ENCODE measurements around the gene POLR2L.

Gene POLR2L

GRCh38 chr11:838441-839279 is 3.7 kb downstream of the POLR2L start:
- DNase-seq: no peak

GRCh38 chr11:837990-838307 is 4.4 kb downstream of the POLR2L start:
- no peak for DNase-seq

GRCh38 chr11:837189-837989 is 4.9 kb downstream of the POLR2L start:
- no peak for DNase-seq

GRCh38 chr11:836700-837099 is 5.6 kb downstream of the POLR2L start:
- no peak for DNase-seq

DNA sequence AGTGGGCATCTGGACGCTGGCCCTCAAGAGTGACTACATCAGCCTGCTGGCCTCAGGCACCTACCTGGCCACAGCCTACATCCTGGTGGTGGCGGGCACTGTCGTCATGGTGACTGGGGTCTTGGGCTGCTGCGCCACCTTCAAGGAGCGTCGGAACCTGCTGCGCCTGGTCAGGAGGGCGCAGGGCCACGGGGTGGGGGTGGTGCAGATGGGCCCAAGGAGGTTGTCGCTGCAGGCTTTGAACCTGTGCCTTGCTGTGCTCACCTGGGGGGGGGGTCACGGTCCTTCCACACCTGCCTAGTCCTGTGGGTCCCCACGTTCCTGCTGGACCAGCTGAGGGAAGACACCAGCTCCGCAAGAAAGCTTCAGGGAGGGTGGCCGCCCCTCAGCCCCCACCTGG is 6.1 kb downstream of the POLR2L start:
- DNase-seq: no peak

DNA sequence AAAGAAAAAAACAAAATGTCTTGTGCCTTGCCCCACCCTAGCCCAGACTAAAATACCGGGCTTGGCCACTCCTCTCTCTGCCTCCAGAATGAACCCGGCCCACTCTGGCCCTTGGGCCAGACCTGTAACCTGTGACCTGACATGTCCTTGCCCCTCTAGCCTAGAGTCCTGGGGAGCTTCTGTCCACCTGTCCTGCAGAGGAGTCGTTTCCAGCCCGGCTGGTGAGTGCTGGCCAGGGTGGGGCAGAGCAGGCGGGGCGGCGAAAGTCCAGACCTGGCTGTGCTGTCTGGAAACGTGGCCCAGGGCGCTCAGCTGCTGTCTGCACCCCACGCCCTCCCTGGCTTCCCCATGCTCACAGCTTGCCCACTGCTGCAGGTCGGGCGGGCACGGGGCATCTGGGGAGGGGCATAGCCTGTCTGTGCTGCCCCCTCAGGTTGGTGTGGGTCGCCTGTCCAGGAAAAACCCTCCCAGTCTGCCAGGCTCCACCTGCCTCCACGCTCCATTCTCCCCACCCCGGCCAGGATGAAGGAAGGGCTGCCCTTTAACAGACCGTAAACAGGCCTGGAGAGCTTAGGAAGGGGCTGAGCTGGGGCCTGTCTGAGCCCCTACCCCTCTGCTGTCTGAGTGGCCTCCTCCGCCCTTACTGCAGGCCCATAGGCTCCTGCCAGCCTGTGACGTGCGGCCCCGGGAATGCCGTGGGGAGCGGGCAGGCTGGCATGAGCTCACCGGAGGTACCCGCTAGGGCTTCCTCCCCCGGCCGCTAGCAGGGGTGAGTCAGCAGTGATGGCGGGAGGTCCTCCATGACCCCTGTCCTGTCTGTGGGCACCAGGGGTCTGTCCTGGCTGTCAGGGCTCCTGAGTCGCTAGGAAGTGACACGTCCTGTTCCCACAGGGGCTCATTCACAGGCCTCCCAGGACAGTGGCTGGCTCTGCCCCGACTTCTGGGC is 7.7 kb downstream of the POLR2L start:
- DNase-seq: peak in 8 of 14 donors; percentile 23 to 88 (median 34)

- DNase-seq: no peak
Measured at GRCh38 chr11:833849-834311, 8.4 kb downstream of the POLR2L start.

DNA sequence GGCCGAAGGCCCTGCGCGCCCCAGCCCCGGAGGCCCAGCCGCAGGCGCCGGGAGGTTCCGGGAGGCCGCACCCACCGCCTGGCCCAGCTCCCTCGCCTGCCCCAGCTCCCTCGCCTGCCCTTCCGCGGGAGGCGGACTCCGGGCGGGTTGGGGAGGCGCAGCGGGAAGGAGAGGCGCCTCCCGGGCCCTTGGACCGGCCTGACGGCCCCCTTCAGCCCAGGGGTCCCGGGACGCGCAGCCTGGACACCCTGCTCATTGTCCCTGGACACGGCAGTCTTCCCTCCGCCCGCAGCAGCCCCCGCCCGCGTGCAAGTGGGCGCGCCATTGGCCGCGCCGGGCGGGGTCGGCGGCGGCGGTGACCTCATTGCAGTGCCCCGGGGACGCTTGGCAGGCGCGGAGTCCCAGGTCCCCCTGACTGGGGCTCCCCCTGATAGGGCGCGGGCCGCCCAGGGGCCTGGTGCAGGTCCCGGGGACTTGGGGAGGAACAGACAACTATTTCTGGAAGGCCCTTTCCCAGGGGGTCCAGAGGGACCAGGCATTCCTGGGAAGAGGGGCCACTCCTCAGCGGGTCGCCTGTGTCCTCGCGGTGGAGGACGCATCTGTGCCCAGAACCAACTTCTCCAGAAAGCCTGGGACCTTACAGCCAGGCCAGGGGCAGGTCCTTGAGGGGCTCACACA is 9.1 kb downstream of the POLR2L start:
- peak in 3 of 14 donors; percentile 44 to 56 (median 53) for DNase-seq

DNA sequence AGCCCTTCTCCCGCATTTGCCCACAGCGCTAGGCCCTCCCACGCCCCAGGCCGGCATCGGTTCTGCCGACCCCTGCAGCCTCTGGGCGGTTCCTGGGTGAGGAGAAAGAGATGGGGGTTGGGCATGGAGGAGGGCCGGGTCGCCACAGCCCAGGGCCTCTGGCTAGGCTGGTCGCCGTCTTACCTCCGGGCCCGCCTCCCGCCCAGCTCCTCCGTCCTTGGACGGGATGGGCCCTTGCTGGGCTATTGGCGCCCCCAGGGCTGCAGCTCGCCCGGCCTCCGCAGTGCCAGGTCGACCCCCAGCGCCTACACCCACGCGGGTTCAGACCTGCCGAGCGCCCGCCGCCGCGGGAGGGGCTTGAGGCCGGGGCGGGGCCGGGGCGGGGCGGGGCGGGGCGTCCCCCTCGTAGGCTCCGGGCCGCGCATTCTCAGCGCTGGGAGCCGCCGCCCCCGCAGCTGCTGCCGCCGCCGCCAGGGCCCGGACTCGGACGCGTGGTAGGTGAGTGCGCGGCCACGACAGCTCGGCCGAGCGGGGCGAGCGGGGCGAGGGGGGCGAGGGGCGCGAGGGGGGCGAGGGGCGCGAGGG is 9.7 kb downstream of the POLR2L start, which contains the start of gene CD151:
Gene CD151, plus strand, starts transcription at position 424 of the 585 bp plus-strand sequence. CDS start 3,118 bp downstream, outside the sequence.
- peak in 4 of 14 donors; percentile 16 to 56 (median 48) for DNase-seq

DNA sequence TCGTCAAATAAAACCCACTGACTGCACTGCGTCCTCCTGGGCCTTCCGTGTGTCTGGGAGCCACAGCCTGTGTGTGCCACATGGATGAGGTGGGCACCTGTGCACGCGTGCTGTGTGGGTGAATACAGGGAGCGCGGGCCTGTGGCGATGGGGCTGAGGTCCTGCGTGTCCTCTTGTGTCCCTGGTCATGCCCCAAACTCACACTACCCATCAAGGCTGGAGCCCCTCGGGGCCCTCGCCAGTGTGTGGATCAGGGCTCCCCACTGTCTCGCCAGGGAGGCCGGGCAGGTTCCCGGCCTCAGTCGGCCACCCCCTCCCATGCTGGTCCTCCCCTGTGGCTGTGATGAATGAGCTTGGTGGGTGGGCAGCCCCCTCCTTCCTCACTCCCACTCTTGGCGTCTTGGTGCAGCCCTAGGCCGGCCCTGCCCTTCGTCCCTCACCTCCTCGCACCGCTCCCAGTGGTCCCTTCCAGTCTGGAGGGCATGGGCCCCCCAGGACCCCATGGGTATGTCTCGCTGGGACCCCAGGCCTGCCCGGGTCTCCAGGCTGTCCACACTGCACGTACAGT is 10.3 kb downstream of the POLR2L start:
- no peak for DNase-seq

DNA sequence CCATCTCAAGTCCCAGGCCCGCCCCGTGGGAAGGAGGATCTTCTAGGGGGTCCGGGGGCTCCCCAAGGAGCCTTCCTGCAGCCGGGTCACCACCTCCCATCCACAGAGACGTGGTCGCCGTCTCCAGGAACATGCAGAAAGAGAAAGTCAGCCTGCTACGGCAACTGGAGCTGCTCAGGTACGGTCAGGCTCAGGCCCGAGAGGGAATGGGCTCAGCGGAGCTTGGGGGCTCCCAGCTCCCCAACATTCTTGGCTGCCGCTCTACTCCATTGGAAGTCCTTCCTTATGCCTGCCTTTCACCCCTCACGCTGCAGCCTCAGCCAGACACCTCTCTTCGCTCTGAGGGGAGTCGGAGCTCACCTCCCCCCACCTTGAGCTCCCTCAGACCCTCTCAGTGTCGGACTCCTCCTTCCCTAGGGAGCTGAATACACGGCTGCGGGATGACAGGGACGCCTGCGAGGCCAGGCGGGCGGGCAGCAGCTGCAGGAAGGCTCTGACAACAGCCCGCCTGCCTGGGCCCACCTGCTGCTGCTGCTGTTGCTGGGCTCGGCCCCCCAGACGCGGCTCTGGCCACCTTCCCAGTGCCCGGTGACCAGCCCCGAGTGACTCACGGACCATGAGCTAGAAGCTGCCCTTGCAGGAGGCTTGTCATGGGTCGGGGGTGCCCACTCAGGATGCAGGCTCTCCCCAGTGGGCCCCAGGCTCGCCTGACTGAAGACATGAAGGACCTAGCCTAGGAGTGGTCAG is 11.0 kb downstream of the POLR2L start:
- DNase-seq: peak in 1 of 14 donors; percentile 63

GRCh38 chr11:830295-831117 is 11.8 kb downstream of the POLR2L start:
- DNase-seq: peak in 6 of 14 donors; percentile 17 to 69 (median 36)

GRCh38 chr11:829847-830294 is 12.5 kb downstream of the POLR2L start:
- no peak for DNase-seq

DNA sequence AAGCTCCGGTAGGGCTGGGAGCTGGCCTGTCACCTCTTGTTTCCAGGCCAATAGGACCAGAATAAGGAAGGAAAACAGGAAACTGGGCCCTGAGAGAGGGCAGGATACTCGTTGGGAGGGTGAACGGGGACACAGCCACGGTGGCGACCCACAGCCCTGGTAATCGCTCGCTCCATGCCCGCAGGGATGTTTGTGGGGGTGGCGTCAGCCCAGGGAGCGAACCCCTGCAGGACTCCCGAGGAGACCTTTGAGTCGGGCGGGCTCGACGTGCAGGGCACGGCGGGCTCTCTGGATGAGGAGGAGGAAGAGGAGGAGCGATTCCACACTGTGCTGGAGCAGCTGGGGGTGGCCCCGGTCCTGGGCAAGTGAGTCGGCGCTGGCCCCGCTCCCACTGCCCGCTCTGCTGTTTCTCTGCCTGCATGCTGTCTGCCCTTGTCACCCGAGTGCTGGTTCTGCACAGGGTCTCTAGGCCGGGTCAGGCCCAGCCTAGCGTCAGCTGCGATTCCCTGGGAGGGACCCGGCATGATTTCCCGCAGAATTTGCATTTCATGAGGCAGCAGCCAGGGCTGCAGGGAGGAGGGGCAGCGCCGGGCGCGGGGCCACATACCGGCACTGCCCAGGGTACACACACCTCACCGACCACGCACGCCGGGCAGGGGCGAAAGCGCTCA is 13.0 kb downstream of the POLR2L start:
- DNase-seq: no peak

DNA sequence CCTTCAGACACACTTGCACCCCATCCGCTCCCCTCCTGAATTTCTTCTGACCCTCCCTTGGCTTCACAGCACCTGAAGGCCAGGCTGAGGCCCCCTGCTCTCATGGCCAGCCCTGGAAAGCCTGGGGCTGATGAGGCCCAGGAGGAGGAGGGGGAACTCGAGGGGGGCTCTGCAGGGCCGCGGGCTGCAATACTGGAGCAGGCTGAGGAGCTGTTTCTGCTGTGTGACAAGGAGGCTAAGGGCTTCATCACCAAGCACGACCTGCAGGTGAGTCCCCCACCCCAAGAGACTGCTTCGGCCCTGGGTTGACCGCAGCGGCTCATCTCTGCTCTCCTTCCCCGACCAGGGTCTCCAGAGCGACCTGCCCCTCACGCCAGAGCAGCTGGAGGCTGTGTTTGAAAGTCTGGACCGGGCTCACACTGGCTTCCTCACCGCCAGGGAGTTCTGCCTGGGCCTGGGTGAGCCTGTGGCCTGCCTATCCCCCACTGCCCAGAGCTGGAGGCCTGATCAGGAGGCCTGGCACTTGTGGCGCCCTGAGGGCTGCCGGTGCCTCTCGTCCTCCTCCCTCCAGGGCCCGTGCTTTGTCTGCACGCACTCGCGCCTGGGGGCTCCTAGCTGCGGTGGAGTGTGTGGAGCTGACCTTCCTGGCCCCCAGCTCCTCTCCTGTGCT is 13.7 kb downstream of the POLR2L start:
- DNase-seq: no peak

DNA sequence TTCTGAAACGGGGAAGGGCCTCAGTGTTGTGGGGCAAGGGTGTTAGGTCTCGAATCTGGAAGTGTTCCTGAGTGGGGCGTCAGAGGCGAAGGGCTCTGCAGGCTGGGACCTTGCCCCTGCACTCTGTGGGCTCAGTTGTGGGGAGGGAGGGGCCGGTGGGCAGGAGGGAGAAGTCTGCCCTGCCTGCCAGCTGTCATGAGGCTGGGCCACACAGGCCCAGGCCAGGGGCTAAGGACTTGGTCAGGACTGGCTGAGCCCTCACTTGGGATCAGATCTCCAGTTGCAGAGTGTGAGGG is 14.5 kb downstream of the POLR2L start, which contains the start of gene CRACR2B:
Gene CRACR2B, plus strand, starts transcription at position 23 of the 296 bp plus-strand sequence. CDS start 689 bp downstream, outside the sequence.
- DNase-seq: no peak

DNA sequence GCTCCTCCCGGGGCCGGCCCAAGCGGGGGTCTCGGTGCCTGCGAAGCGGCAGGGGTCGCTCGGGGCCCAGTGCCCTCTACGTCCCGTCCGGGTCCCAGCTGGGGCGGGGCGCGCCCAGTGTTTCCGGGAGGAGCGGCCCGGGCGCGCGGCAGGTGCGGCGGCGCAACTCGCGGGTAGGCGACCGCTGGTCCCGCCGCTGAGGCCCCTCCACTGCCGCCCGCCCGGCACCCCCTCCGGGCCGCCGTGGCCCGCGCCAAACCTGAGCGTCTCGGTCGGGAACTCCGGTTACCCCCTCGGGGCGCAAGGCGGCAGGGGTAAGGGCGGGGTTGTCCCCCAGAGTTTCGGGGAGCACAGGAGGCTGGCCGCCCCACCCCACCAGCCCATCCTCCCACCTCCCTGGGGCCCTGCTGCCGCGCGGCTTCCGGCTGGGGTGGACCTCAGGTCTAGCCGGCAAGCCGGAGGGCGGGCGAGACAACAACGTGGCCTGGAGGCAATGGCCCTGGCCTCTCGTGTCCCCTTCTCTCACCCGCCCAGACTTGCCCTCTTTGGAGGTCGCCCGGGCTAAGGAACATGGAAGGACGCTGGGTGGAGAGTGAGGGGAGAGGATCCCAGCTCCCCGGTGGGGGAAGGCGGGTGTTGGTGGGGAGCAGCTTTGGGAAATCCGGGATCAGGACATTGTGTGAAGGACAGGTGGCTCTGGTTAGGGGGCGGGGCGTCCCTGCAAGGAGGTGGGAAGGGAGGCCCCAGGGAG is 15.0 kb downstream of the POLR2L start:
- no peak for DNase-seq
